Measurements from ENCODE around the gene TMEM74B.

The TMEM74B gene

DNA sequence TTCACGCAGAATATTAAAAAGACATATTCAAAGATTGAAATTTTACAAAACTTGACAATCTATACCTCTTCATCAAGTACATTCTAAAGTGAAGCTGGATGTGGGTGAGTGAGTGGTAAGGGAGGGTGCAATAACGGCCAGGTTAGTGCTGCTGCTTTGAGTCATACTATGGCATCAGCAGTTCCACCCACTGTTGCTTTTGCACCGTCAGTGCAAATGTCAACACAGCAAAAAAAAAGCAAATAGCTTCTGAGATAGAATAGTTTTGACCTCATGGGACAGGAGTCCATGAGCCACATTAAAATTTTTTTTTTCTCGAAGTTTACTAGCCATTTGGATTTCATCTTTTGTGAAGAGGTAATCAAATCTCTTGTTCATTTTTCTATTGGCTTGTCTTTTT, 34.6 kb downstream of the TMEM74B start:
- TF ChIP-seq ZBTB7A (IDR thresholded peaks at IDR 0.05; ENCODE audit: low read depth), result no peak
- TF ChIP-seq YY1 (IDR thresholded peaks at IDR 0.05; ENCODE audit: low read depth), result no peak
- no peak for TF ChIP-seq TEAD4 (IDR thresholded peaks at IDR 0.05)
- TF ChIP-seq, protein P1, sequence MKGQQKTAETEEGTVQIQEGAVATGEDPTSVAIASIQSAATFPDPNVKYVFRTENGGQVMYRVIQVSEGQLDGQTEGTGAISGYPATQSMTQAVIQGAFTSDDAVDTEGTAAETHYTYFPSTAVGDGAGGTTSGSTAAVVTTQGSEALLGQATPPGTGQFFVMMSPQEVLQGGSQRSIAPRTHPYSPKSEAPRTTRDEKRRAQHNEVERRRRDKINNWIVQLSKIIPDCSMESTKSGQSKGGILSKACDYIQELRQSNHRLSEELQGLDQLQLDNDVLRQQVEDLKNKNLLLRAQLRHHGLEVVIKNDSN (IDR thresholded peaks at IDR 0.05), result no peak
- no peak for TF ChIP-seq REST (IDR thresholded peaks at IDR 0.05; ENCODE audit: low read depth)
- TF ChIP-seq TAF1 (IDR thresholded peaks at IDR 0.05; ENCODE audit: low read depth), result no peak
- no peak for TF ChIP-seq CEBPB (IDR thresholded peaks at IDR 0.05)

DNA sequence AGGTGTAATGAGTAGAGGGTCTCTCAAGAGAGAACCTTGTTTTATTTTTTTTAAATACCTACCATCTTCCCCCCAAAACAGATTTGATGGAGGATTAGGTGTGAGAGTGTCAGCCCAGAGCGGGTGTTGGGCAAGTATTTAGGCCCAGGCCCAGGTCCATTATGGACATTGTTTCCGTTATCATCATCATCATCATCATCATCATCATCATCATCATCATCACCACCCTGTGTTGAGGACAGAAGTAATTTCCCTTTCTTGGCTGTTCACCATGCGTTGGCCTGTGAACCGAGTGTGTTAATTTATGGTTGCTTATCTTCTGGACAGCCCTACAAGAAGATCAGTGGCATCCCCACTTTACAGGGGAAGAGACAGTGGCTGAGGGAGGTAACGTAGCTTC, 37.8 kb downstream of the TMEM74B start:
- TF ChIP-seq RAD21 (IDR thresholded peaks at IDR 0.05; ENCODE audit: low read depth), result no peak
- TF ChIP-seq NFIC (IDR thresholded peaks at IDR 0.05), result no peak
- no peak for TF ChIP-seq MAX (IDR thresholded peaks at IDR 0.05)
- no peak for TF ChIP-seq TAF1 (IDR thresholded peaks at IDR 0.05; ENCODE audit: low read depth)
- no peak for TF ChIP-seq REST (IDR thresholded peaks at IDR 0.05; ENCODE audit: low read depth)
- no peak for TF ChIP-seq CREB1 (IDR thresholded peaks at IDR 0.05; ENCODE audit: low read depth)
- TF ChIP-seq YY1 (IDR thresholded peaks at IDR 0.05; ENCODE audit: low read depth), result no peak
- no peak for TF ChIP-seq TEAD4 (IDR thresholded peaks at IDR 0.05)
- no peak for TF ChIP-seq TCF12 (IDR thresholded peaks at IDR 0.05; ENCODE audit: low read depth)
- no peak for TF ChIP-seq FOXM1 (IDR thresholded peaks at IDR 0.05; ENCODE audit: borderline replicate concordance, low read depth)

GRCh38 chr20:1144401-1145172, 40.2 kb downstream of the TMEM74B start:
- TF ChIP-seq CREB1 (IDR thresholded peaks at IDR 0.05; ENCODE audit: low read depth) (no peak), CEBPB (IDR thresholded peaks at IDR 0.05) (no peak), EGR1 (IDR thresholded peaks at IDR 0.05) (no peak), RAD21 (IDR thresholded peaks at IDR 0.05; ENCODE audit: low read depth) (no peak), TEAD4 (IDR thresholded peaks at IDR 0.05) (no peak), NFIC (IDR thresholded peaks at IDR 0.05) (no peak), ZBTB7A (IDR thresholded peaks at IDR 0.05; ENCODE audit: low read depth) (no peak), YY1 (IDR thresholded peaks at IDR 0.05; ENCODE audit: low read depth) (no peak), TAF1 (IDR thresholded peaks at IDR 0.05; ENCODE audit: low read depth) (no peak), REST (IDR thresholded peaks at IDR 0.05; ENCODE audit: low read depth) (no peak)

- TF ChIP-seq, protein P1 (IDR thresholded peaks at IDR 0.05), result no peak
- TF ChIP-seq FOXM1 (IDR thresholded peaks at IDR 0.05; ENCODE audit: borderline replicate concordance, low read depth), result no peak
- TF ChIP-seq EGR1 (IDR thresholded peaks at IDR 0.05), result no peak
- no peak for TF ChIP-seq ZBTB7A (IDR thresholded peaks at IDR 0.05; ENCODE audit: low read depth)
- no peak for TF ChIP-seq CREB1 (IDR thresholded peaks at IDR 0.05; ENCODE audit: low read depth)
- no peak for TF ChIP-seq MAX (IDR thresholded peaks at IDR 0.05)
- no peak for TF ChIP-seq TAF1 (IDR thresholded peaks at IDR 0.05; ENCODE audit: low read depth)
- TF ChIP-seq RAD21 (IDR thresholded peaks at IDR 0.05; ENCODE audit: low read depth), result no peak
- no peak for TF ChIP-seq TEAD4 (IDR thresholded peaks at IDR 0.05)
- no peak for TF ChIP-seq TCF12 (IDR thresholded peaks at IDR 0.05; ENCODE audit: low read depth)
- TF ChIP-seq YY1 (IDR thresholded peaks at IDR 0.05; ENCODE audit: low read depth), result no peak
- TF ChIP-seq REST (IDR thresholded peaks at IDR 0.05; ENCODE audit: low read depth), result no peak
- no peak for TF ChIP-seq CEBPB (IDR thresholded peaks at IDR 0.05)
- no peak for TF ChIP-seq NFIC (IDR thresholded peaks at IDR 0.05)
- no peak for TF ChIP-seq EP300 (IDR thresholded peaks at IDR 0.05; ENCODE audit: borderline replicate concordance)
Measured at GRCh38 chr20:1137236-1137635, 47.5 kb downstream of the TMEM74B start.

Data from Ishikawa (cell line).